GM19372 (cell line): ENCODE results near the gene INO80.

Experiments
- ATAC-seq: cut with Tn5 transposase; IDR thresholded peaks from one replicate; pipeline ENCODE4 v1.9.1; 2021; ENCODE audit warnings: mild to moderate bottlenecking, low read depth, moderate library complexity; ENCODE audit not compliant: unreplicated experiment

INO80 gene

DNA sequence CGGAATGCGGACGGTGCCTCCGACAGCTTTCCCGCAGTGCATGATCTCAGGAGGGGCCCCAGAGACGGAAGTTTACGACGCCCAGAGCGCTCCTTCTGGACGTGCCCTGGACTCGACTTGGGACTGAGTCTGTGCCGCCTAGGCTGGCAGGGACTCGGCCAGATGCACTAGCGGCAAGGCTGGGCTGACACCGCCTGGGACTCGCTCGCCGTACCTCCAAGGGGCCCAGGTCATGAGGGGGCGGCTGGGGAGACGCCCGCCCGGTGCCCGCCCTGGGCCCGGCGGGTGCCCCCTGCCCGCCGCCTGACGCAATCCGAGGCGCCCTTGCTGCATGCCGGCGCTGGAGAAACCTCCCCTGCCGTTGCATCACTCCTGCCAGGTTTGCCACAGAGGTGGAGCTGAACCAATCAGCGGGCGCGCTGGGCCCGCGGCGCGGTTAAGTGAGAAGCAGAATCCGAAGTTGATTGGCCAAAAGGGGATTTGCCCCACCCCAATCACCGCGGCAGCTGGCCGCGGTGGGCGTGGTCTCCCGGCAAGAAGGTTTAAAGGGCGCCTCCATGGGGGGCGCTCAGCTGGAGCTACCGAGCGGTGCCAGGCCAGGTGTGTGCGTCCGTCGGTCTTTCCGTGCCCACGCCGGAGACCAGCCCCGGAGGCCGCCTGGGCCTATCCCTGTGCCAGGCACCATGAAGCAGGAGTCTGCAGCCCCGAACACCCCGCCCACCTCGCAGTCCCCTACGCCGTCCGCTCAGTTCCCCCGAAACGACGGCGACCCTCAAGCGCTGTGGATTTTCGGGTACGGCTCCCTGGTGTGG, 163.0 kb downstream of the INO80 start, which contains the start of gene CHAC1:
Gene CHAC1, plus strand, starts transcription at position 571 of the 812 bp plus-strand sequence. Its CDS starts 113 bp downstream, at position 684.
- ATAC-seq: peak; percentile 89

DNA sequence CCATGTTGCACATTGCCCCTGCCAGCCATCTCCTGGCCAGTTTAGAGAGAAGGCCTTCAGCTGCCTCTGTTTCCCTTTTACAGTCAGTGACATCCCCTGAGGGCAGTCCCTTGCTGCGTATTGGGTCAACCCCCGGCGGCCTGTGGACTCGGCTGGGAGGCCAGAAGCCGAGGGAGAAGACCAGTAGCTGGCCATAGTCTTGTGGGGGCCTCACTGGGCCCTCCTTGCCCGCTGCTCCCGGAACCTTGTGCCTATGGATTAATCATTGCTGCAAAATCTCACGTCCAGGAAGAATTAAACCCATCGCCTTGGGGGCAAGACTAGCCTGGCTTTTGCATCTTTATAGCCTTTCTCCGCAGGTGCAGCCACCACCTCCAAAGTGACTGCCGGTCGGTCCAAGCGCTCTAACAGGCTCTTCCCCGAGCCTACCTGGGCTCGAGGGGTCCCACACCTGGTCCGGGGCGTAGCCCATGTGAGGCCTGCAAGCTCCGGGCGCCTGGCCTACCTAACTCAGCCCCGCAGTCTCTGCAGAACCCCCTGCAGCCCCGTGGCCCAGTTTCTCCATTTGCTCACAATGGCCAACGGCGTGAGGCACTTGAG, 163.7 kb downstream of the INO80 start:
- no peak for ATAC-seq

DNA sequence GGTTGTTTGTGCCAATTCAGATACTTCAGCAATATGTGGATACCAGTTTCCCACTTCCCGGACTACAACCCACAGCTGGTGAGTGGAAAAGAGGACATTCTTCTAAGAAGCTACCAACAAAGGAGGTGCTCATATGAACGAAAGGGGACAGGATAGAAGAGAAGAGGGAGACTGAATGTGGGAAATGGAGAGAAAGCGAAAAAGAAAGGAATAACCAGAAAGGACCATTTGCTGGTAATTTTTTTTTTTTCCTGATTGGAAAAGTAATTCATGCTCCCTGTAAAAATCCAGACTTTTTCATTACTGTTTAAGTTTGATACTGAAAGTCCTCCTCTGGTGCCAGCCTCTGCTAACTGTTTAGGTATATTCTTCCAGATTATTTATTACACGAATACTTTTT, 164.3 kb downstream of the INO80 start:
- ATAC-seq: no peak

DNA sequence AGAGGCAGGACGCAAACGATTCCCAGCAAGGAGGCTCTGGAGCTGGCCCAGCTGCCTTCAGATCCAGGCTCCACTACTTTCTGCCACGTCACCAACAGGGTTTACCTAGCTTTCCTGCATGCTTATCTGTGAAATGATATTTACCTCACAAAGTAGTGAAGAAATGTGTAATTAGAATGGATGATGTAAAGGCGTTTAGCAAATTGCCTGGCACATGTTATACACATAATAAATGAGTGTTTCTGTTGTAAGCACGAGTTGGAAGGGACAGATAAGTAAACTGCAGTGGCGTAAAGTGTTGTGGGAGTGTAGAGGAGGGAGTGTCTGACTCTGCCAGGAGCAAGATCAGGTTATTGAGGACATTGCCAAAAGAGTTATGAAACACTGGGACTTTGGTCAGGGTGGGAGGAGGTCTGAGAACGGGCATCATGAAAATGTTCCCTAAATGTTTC, 166.3 kb downstream of the INO80 start:
- no peak for ATAC-seq

DNA sequence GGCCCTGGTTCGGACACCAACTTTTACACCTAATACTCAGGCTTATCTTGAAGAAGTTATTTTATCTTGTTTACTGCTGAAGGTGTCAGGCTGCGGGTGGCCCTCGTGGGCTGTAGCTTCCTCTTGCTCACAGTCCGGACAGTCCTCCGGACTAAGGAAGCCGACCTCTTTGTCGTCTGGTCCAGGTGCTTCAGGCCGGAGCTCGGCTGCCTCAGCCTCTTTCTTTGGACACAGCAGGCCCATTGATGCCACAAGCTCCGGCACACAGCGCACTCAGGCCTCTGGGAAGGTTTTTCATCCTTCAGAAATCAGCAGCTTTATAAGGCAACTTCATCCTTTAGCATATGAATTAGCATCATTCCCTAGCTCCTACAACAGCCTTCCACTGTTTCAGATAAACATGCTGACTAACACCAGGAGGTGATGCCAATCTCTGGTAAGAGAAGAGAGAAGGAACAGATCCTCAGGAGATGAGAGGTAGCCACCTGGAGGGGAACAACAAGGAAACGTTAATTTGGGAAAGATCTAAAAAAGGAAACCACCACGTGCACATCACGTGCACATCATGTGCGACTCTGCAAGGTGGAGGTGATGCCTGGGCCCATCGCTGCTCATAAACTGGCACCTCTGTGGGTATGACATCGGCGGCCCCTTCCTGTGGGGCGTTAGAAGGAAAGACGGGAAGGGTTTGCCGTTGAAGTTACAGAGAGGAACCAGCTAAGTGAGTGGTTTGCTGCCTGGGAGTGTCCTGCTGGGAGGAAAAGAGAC, 167.2 kb downstream of the INO80 start:
- ATAC-seq: no peak

DNA sequence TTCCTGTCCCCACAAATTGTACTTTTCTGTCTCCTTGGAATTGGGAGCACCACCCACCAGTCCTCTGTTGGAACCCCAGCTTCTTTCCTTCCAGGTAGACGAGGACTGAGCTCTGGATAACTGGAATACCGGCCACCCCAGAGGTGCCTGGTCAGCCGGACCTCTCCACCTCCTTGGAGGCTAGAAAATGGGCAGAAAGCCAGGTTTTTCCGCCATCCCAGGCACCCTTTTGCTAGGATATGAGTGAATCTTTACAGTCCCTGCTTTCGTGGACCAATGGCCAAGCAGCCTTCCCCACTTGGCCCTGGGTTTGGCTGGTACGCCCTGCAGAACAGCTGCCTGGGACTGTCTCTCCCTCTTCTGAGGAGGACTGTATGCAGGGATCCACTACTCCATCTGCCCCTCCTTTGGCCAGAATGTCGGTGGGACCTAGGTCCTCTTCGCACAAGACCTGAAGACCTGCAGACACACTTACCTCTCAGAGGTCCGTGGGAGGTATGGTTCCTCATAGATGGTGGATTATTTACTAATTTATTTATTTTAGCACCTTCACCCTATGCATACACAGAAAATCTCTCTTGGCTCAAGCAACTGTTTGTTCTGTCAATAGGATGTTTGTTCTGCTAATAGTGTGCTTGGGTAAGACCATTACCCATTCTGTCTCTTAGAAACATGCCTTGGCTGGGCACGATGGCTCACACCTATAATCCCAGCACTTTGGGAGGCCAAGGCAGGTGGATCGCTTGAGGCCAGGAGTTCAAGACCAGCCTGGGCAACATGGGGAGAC, 171.4 kb downstream of the INO80 start:
- ATAC-seq: no peak

DNA sequence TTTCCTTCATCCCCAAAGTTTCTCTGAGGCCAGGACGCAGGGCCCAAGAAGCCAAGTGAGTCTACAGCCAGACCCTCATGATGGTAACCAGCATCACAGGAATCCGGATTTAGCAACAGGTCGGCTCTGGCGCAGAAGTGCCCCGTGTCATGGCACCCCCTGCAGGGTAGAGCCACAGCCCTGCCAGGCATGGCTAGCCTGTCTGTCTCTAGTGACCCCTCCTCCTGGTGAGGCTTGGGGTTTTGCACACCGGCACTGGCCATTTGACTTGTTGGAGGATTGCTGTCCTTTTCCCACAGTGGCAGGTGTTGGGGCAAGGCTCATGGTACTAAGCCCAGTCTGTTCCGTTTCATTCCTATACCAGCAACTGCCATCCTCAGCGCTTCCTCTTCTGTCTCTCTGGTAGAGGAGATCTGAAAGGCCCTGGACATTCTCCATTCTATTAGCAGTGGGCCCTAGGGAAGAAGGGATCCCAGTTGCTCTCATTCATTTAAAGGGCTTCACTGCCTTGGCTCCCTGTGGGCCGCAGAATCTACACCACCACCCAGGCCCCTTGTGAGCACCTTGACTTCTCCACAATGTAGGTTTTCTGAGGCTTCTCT, 172.2 kb downstream of the INO80 start:
- ATAC-seq: no peak

DNA sequence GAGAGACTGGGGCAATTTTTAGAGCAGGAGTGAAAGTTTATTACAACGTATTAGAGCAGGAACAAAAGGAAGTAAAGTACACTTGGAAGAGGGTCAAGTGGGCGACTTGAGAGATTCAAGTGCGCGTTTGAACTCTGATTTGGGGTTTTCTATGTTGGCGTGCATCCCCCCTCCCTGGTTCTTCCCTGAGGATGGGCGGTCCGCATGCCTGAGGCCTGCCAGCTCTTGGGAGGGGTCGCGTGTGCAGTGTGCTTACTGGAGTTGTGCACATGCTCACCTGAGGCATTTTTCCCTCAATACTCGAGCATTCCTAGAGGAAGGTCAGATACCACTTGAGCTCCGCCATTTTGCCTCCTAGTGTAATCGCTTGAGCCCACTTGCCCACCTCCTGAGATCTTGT, 173.2 kb downstream of the INO80 start:
- no peak for ATAC-seq

DNA sequence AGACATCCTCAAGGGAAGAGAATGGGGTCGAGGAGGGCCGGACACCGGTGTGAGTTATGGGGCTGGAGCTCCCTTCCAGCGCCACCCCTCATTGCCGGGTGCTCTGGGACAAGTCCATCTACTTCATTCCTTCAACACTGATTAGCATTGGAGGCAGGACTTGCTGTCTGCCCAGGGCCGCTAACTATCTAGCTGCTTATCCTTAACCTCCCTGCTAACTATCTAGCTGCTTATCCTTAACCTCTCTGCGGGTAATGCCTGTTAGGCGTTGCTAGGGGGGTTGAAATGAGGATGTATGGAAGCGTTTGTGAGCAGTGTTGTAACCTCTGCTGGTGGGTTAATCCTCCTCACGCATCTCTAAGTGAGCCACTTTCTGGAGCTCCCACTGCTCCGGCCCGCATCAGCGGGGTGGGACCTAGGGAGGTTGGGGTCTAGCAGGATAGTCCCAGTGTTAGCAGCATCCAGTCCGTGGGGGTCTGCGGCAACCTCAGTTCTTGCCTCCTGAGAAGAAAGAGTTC, 173.7 kb downstream of the INO80 start:
- ATAC-seq: no peak

DNA sequence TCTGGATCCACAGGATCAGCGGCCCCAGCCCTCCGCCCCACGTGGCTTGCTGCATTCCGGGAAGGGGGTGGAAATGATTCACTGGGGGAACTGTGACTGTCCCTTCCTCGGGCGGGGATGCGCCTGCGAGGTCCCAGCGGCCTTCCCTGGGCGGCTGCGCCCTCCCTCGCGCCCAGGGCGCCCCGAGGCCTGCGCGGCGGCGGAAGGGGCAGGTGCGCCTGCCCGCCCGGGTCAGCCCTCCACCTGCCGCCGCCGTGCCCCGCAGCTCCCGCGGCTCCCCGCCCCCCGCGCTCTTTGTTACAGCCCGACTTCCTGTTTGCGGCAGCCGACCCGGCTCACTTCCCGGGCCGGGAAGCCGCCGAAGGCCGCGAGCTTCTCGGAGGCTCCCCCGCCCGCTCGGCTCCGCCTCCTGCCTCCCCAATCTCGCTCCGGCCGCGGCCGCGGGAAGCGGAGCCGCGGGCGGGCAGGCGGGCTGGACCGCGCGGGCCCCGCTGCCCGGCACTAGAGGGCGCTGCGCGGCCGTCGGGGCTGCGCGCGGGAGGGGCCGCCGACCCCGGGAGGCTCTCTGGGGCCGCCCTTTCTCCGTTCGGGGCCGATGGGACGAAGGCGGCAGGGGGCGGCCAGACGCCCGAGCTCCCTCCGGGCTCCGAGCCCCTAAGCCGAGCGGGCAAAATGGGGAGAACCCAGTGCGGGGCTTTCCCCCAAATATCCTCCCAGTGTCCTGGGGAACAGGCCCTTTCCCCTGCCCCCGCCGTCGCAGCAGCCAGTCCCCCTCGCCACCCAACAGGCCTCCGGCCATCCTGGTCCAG, 174.3 kb downstream of the INO80 start:
- ATAC-seq: peak; percentile 68

DNA sequence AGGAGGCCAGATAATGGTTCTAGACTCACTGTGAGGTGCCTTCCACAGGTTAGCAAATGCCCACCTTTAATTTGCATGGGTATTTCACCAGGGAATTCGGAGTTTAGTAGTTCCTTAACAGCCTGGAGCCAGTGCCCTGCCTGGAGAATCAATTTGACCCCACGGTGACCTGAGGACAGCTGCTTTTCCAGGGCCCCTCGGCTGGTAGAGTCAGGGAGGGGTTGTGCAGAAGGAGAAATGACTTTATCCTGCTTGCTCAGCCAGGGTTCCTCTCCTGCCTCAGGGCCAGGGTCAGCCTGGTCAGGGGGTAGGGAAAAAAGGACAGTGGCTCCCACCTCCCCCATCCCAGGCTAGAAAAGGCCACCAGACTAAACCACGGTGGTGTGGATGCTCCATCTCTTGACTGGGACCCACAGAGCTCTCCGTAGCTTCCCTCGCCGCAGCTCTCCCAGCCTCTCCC, 175.0 kb downstream of the INO80 start:
- no peak for ATAC-seq

DNA sequence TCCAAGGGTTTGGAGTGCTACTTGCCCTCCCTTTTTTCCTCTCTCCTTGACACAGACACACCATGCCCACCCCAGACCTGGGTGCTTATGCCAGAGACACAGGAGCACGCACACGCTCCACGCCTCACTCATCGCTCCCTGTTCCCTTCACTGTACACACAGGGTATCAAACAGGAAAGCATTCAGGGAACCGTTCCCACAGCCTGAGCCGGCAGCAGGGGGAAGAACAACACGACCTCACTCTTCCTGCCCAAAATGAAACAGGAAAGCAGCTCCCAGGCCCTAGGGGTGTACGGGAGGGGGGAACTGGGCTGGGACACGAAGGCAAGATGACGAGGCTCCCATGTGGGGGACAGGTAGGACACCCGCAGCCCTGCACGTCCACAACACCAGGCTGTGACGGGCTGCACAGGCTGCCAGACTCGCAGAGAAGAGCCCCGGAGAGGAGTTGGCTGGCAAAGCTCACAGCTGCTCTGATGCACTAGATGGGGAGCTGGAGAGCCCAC, 175.7 kb downstream of the INO80 start:
- no peak for ATAC-seq

DNA sequence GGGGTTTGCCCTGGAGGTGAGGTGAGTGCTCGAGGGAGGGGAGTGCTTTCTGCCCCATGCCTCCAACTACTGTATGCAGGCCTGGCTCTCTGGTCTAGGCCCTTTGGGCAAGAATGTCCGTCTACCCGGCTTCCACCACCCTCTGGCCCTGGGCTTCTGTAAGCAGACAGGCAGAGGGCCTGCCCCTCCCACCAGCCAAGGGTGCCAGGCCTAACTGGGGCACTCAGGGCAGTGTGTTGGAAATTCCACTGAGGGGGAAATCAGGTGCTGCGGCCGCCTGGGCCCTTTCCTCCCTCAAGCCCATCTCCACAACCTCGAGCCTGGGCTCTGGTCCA, 177.6 kb downstream of the INO80 start:
- no peak for ATAC-seq

DNA sequence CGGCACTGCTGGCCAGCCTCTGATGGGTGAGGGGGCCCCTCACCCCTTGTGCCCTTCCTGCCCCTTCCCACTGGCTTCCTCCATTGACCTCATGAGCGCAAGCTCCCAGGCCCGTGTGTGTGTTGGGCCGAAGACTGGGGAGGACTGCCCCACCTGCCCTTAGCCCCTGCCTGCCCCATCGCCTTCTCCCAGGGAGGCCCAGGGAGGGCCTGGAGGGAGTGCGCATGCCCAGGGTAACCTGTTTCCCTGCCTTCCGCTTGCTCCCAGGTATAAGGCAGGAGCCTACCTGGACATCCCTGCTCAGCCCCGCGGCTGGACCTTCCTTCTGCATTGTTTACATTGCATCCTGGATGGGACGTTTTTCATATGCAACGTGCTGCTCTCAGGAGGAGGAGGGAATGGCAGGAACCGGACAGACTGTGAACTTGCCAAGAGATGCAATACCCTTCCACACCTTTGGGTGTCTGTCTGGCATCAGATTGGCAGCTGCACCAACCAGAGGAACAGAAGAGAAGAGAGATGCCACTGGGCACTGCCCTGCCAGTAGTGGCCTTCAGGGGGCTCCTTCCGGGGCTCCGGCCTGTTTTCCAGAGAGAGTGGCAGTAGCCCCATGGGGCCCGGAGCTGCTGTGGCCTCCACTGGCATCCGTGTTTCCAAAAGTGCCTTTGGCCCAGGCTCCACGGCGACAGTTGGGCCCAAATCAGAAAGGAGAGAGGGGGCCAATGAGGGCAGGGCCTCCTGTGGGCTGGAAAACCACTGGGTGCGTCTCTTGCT, 178.1 kb downstream of the INO80 start:
- ATAC-seq: no peak

DNA sequence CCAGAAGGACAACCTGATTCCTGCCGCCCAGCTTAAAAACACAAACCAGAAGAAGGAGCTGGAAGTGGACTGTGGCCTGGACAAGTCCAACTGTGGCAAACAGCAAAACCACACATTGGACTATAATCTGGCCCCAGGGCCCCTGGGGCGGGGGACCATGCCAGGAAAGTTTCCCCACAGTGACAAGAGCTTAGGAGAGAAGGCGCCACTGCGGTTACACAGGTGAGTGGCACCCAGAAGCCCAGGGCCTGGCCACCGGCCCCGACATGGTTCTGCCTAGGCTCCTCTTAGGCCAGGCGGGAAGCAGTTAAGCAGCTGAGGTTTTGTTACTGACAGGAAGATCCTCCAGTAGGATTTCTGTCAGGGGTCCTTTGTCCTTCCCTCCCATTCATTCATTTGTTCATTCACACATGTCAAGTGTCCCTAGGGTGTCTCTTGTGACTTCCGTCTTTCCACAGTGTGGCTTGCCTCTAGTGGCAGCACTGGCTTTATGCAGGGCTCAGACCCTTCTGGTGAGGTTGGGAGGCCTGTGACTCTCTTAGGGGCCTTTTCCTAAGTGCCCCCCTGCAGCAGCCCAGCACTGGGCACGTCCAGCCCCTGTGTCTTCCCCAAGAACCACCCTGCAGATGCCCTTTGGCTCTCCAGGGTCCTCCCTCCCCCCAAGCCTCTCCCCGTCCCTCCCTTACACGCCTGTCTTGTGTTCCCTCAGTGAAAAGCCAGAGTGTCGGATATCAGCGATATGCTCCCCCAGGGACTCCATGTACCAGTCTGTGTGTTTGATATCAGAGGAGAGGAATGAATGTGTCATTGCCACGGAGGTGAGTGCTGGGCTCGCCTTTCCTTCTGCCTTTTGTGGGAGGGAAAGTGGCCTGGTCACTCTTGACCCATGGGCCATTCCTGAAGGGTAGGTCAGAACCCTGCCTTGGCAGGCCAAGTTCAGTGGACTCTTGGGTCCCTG, 179.1 kb downstream of the INO80 start:
- ATAC-seq: no peak

DNA sequence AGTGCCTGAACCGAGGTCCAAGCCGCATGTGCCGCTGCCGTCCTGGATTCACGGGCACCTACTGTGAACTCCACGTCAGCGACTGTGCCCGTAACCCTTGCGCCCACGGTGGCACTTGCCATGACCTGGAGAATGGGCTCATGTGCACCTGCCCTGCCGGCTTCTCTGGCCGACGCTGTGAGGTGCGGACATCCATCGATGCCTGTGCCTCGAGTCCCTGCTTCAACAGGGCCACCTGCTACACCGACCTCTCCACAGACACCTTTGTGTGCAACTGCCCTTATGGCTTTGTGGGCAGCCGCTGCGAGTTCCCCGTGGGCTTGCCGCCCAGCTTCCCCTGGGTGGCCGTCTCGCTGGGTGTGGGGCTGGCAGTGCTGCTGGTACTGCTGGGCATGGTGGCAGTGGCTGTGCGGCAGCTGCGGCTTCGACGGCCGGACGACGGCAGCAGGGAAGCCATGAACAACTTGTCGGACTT, 179.8 kb downstream of the INO80 start:
- ATAC-seq: no peak

DNA sequence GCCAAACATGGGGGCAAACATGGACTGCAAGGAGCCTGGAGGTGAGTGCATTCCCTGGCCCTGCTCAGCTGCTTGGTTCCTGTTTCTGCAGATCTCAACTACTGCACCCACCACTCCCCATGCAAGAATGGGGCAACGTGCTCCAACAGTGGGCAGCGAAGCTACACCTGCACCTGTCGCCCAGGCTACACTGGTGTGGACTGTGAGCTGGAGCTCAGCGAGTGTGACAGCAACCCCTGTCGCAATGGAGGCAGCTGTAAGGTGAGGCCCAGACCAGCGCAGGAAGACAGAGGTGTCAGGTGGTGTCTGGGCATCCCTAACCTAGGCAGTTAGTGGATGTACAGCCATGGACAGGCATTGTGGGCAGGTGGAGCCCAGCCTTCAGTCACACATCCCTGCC, 181.6 kb downstream of the INO80 start:
- ATAC-seq: no peak
